VCaP (cell line): ENCODE results near the gene GBGT1.

Experiments
- H3K27ac ChIP-seq: fragments of 450-650 bp; 2 replicates; pipeline ENCODE4 v1.5.1; 2017
- CTCF ChIP-seq: fragments of 450-650 bp; conservative IDR thresholded peaks from 2 replicates; pipeline ENCODE4 v1.5.1; 2017; ENCODE audit warnings: mild to moderate bottlenecking, moderate library complexity

GBGT1 gene

GRCh38 chr9:133117271-133118178, 46.2 kb downstream of the GBGT1 start:
- TF ChIP-seq CTCF = no peak
- peak overlapping the region; percentile 96; the same call in 1 of the 2 replicates for H3K27ac ChIP-seq

GRCh38 chr9:133116346-133117231, 47.1 kb downstream of the GBGT1 start:
- H3K27ac ChIP-seq = peak overlapping the region; percentile 96; the same call in 1 of the 2 replicates
- no peak for TF ChIP-seq CTCF

- peak overlapping the region; percentile 96 for H3K27ac ChIP-seq
- TF ChIP-seq CTCF = no peak
Measured at GRCh38 chr9:133115604-133116345, 47.9 kb downstream of the GBGT1 start.

- no peak for TF ChIP-seq CTCF
- H3K27ac ChIP-seq = peak overlapping the region; percentile 96
Measured at GRCh38 chr9:133114886-133115603, 48.7 kb downstream of the GBGT1 start.

- H3K27ac ChIP-seq = peak overlapping the region; percentile 96
- TF ChIP-seq CTCF = no peak
Measured at GRCh38 chr9:133113949-133114885, 49.5 kb downstream of the GBGT1 start.
